ENCODE data around the gene INIP. TPM values are rescaled to one million over a fixed set of nuclear protein-coding genes. Genes with fewer than 3 reads are reported as not detected.

Gene INIP
- total RNA-seq, 1 experiment from 2014 or later: 31.9 TPM

DNA sequence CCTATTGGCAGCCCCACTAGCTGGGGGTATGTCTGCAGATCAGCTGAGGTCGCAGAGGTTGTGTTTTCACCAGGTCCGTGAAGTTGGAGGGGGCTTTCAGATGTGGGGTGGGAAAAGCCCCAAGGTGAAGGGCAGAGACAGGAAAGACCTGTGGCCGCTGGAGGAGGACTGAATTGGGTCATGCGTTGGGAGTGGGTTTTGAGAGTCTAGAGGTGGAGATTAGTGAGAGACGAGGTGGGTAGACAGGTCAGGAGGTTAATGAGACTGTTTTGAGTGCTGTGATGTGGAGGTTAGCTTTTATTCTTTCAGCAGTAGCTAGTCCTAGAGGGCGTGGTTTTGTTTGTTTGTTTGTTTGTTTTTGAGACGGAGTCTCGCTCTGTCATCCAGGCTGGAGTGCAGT lies 42.9 kb upstream of the INIP start:
- intact Hi-C loops (cut with micrococcal nuclease; ENCODE audit: unreplicated experiment): no loop called here
- no peak for DNase-seq
- no TSS peak for BruUV-seq (replicated peaks)
- Mint-ChIP-seq H3K27me3 (ENCODE audit: insufficient read depth, unreplicated experiment) (no peaks in the 10 kb centered on the region), H3K9me3 (ENCODE audit: unreplicated experiment) (no peaks in the 10 kb centered on the region), H3K4me1 (ENCODE audit: low read depth, unreplicated experiment) (peaks cover 64% of the 10 kb centered on the region), H3K4me3 (ENCODE audit: unreplicated experiment) (no peak overlapping the region), H3K36me3 (ENCODE audit: insufficient read depth, unreplicated experiment) (peaks cover 9% of the 10 kb centered on the region), H3K27ac (ENCODE audit: unreplicated experiment) (peak overlapping the region; percentile 55)
- ChIA-PET POLR2A (no interaction called here), CTCF (no interaction called here)
- Histone ChIP-seq H3K9me3 (no peaks in the 10 kb centered on the region), H3K36me3 (ENCODE audit: control insufficient read depth, insufficient read depth, low read length) (no peaks in the 10 kb centered on the region), H3K4me3 (ENCODE audit: low read depth, low read length) (no peak overlapping the region), H3K27me3 (replicated peaks; ENCODE audit: control insufficient read depth, insufficient read depth, low read length) (no peaks in the 10 kb centered on the region), H3K4me1 (peaks cover 42% of the 10 kb centered on the region)
- TF ChIP-seq, protein P1, sequence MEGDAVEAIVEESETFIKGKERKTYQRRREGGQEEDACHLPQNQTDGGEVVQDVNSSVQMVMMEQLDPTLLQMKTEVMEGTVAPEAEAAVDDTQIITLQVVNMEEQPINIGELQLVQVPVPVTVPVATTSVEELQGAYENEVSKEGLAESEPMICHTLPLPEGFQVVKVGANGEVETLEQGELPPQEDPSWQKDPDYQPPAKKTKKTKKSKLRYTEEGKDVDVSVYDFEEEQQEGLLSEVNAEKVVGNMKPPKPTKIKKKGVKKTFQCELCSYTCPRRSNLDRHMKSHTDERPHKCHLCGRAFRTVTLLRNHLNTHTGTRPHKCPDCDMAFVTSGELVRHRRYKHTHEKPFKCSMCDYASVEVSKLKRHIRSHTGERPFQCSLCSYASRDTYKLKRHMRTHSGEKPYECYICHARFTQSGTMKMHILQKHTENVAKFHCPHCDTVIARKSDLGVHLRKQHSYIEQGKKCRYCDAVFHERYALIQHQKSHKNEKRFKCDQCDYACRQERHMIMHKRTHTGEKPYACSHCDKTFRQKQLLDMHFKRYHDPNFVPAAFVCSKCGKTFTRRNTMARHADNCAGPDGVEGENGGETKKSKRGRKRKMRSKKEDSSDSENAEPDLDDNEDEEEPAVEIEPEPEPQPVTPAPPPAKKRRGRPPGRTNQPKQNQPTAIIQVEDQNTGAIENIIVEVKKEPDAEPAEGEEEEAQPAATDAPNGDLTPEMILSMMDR (IDR thresholded peaks at IDR 0.05; ENCODE audit: insufficient read depth in 1 of 2, low read depth in 1 of 2, low read length in 1 of 2, severe bottlenecking in 1 of 2, unreplicated experiment in 1 of 2): no peak

DNA sequence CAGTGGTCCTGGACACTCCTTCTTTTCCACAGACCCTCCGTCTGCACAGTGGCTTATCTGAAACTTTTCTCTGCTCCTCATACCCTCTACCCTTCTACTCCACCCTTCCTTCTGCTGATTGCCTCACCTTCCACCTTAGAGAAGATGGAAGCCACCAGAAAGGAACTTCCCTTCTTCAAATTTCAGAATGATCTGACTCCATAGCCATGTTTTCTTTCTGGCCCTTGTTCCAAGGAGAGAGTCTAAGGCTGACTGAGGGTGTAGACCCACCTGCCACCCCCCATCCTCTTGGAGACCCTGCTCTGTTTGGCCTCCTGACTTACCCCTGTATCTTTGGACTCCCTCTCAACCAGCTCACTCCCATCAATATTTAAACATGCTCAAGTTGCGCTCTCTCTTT lies 40.0 kb upstream of the INIP start:
- H3K36me3 ChIP-seq (ENCODE audit: control insufficient read depth, insufficient read depth, low read length): no peaks in the 10 kb centered on the region
- H3K9me3 Mint-ChIP-seq (ENCODE audit: unreplicated experiment): no peaks in the 10 kb centered on the region
- BruUV-seq (replicated peaks): no TSS peak
- intact Hi-C loops (cut with micrococcal nuclease; ENCODE audit: unreplicated experiment): no loop called here
- H3K4me1 ChIP-seq: peaks cover 46% of the 10 kb centered on the region
- POLR2A ChIA-PET: no interaction called here
- peak overlapping the region; percentile 10 for H3K27ac Mint-ChIP-seq (ENCODE audit: unreplicated experiment)
- TF ChIP-seq, protein P1 (IDR thresholded peaks at IDR 0.05; ENCODE audit: insufficient read depth in 1 of 2, low read depth in 1 of 2, low read length in 1 of 2, severe bottlenecking in 1 of 2, unreplicated experiment in 1 of 2): no peak
- DNase-seq: no peak
- no peaks in the 10 kb centered on the region for H3K36me3 Mint-ChIP-seq (ENCODE audit: insufficient read depth, unreplicated experiment)
- H3K4me3 ChIP-seq (ENCODE audit: low read depth, low read length): no peak overlapping the region
- no peaks in the 10 kb centered on the region for H3K9me3 ChIP-seq
- H3K27me3 ChIP-seq (replicated peaks; ENCODE audit: control insufficient read depth, insufficient read depth, low read length): no peaks in the 10 kb centered on the region
- H3K4me1 Mint-ChIP-seq (ENCODE audit: low read depth, unreplicated experiment): peaks cover 67% of the 10 kb centered on the region
- CTCF ChIA-PET: interaction anchor here (1.4 kb wide), 1 partner anchor 62 kb away, joined by 3 read pairs; no protein-coding TSS in a partner anchor
- H3K27me3 Mint-ChIP-seq (ENCODE audit: insufficient read depth, unreplicated experiment): no peaks in the 10 kb centered on the region
- no peak overlapping the region for H3K4me3 Mint-ChIP-seq (ENCODE audit: unreplicated experiment)

DNA sequence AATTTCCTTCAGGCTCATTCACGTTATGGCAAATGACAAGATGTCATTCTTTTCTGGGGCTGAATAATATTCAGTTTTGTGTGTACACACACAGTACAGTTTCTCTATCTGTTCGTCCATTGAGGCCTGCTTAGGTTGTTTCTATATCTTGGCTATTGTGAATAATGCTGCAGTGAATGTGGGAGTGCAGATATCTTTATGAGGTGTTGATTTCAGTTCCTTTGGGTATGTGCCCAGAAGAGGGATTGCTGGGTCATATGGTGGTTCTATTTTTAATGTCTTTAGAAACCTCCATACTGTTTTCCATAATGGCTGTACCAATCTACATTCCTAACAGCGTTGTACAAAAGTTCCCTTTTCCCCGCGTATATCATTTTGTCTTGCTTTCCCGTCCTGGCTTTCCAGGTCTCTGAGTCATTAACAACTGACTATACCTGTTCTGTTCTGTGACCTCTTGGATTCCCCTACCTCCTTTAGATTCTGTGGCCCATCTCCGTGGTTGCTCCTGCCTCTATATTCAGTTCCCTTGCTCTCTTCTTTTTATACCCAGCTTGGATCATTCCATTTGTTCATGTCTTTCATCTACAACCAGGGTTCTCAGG lies 39.5 kb upstream of the INIP start:
- POLR2A ChIA-PET: no interaction called here
- H3K27me3 Mint-ChIP-seq (ENCODE audit: insufficient read depth, unreplicated experiment): no peaks in the 10 kb centered on the region
- no peak overlapping the region for H3K4me3 ChIP-seq (ENCODE audit: low read depth, low read length)
- intact Hi-C loops (cut with micrococcal nuclease; ENCODE audit: unreplicated experiment): no loop called here
- no peaks in the 10 kb centered on the region for H3K36me3 ChIP-seq (ENCODE audit: control insufficient read depth, insufficient read depth, low read length)
- H3K9me3 Mint-ChIP-seq (ENCODE audit: unreplicated experiment): no peaks in the 10 kb centered on the region
- BruUV-seq (replicated peaks): no TSS peak
- DNase-seq: no peak
- no peaks in the 10 kb centered on the region for H3K36me3 Mint-ChIP-seq (ENCODE audit: insufficient read depth, unreplicated experiment)
- no peak overlapping the region for H3K4me3 Mint-ChIP-seq (ENCODE audit: unreplicated experiment)
- peaks cover 46% of the 10 kb centered on the region for H3K4me1 ChIP-seq
- H3K9me3 ChIP-seq: no peaks in the 10 kb centered on the region
- H3K27ac Mint-ChIP-seq (ENCODE audit: unreplicated experiment): peak overlapping the region; percentile 50
- no peaks in the 10 kb centered on the region for H3K27me3 ChIP-seq (replicated peaks; ENCODE audit: control insufficient read depth, insufficient read depth, low read length)
- CTCF ChIA-PET: interaction anchor here (1.4 kb wide), 1 partner anchor 62 kb away, joined by 3 read pairs; no protein-coding TSS in a partner anchor
- TF ChIP-seq, protein P1 (IDR thresholded peaks at IDR 0.05; ENCODE audit: insufficient read depth in 1 of 2, low read depth in 1 of 2, low read length in 1 of 2, severe bottlenecking in 1 of 2, unreplicated experiment in 1 of 2): no peak
- H3K4me1 Mint-ChIP-seq (ENCODE audit: low read depth, unreplicated experiment): peaks cover 67% of the 10 kb centered on the region
